ENCODE measurements around the gene PIF1. TPM values are rescaled to one million over a fixed set of nuclear protein-coding genes. Genes with fewer than 3 reads are reported as not detected.

PIF1 gene
- polyA plus RNA-seq, 3 donors = 0.13 to 0.43 TPM; not detected in 1

DNA sequence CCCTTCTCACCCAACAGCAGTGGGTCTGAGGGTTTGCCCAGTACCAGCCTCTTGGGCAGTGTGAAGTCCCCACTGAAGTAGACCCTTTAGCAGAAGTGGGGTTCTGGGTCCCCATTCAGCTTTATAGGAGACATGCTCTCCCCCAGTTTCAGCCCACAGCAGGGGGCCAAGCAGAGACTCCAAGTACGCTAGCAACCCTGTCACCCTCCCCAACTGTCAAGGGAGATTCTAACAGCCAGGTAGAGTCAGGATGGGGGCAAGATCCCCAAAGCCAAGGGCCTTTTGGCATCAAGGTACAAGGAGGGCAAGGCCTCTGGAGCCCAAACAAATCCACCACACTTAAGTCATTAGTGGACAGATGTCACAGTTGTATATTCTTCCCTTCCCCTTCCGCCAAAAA lies 51.8 kb downstream of the PIF1 start:
- peaks cover 2 to 14% of the 10 kb centered on the region in 2 donors for H3K4me1 ChIP-seq (ENCODE audit: control insufficient read depth in 1 of 2, insufficient read depth in 2 of 2, low read length in 2 of 2)
- peaks cover 40 to 60% of the 10 kb centered on the region in 2 donors for H3K27me3 ChIP-seq (ENCODE audit: control insufficient read depth in 2 of 2, insufficient read depth in 2 of 2, low read length in 2 of 2)
- no peaks in the 10 kb centered on the region for H4K20me1 ChIP-seq (ENCODE audit: insufficient read depth, low read length)
- Mint-ChIP-seq H3K9me3 (peaks cover 0 to 13% (median 5%) of the 10 kb centered on the region in 7 donors), H3K4me1 (peaks cover 5% of the 10 kb centered on the region), H3K27ac (no peak overlapping the region), H3K36me3 (peaks cover 4 to 6% of the 10 kb centered on the region in 2 donors), H3K27me3 (ENCODE audit: low read depth in 3 of 3) (peaks cover 58 to 74% (median 71%) of the 10 kb centered on the region in 3 donors), H3K4me3 (peak overlapping the region in 1 of 2 donors; percentile 59)
- TF ChIP-seq, protein P1, sequence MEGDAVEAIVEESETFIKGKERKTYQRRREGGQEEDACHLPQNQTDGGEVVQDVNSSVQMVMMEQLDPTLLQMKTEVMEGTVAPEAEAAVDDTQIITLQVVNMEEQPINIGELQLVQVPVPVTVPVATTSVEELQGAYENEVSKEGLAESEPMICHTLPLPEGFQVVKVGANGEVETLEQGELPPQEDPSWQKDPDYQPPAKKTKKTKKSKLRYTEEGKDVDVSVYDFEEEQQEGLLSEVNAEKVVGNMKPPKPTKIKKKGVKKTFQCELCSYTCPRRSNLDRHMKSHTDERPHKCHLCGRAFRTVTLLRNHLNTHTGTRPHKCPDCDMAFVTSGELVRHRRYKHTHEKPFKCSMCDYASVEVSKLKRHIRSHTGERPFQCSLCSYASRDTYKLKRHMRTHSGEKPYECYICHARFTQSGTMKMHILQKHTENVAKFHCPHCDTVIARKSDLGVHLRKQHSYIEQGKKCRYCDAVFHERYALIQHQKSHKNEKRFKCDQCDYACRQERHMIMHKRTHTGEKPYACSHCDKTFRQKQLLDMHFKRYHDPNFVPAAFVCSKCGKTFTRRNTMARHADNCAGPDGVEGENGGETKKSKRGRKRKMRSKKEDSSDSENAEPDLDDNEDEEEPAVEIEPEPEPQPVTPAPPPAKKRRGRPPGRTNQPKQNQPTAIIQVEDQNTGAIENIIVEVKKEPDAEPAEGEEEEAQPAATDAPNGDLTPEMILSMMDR (IDR thresholded peaks at IDR 0.05) = no peak
- no peak for DNase-seq
- H3K36me3 ChIP-seq (replicated peaks in 1 of 2; ENCODE audit: control insufficient read depth in 1 of 2, insufficient read depth in 2 of 2, low read length in 2 of 2) = no peaks in the 10 kb centered on the region
- H3K4me3 ChIP-seq (replicated peaks in 1 of 3; ENCODE audit: low read depth in 2 of 3, low read length in 3 of 3) = no peak overlapping the region
- no peak overlapping the region for H3K9ac ChIP-seq (ENCODE audit: insufficient read depth, low read length, poor library complexity, severe bottlenecking)
- H3K9me3 ChIP-seq (replicated peaks in 1 of 2; ENCODE audit: control insufficient read depth in 1 of 2, insufficient read depth in 1 of 2, low read length in 2 of 2) = peaks cover 5 to 24% of the 10 kb centered on the region in 2 donors
- no peaks in the 10 kb centered on the region for H3K79me2 ChIP-seq (ENCODE audit: insufficient read depth, low read length)
- no peak overlapping the region for H3K4me2 ChIP-seq (replicated peaks; ENCODE audit: extremely low read depth, low read length, poor library complexity, severe bottlenecking)
- intact Hi-C loops (cut with micrococcal nuclease) = no loop called here
- no CpG with 5 or more reads among the region's 2 CpGs for WGBS (ENCODE audit: insufficient coverage)
- H3K27ac ChIP-seq (ENCODE audit: low read depth in 1 of 2, low read length in 2 of 2) = no peak overlapping the region
- no peak overlapping the region for H2AFZ ChIP-seq (ENCODE audit: insufficient read depth, low read depth, low read length, poor library complexity, severe bottlenecking)

DNA sequence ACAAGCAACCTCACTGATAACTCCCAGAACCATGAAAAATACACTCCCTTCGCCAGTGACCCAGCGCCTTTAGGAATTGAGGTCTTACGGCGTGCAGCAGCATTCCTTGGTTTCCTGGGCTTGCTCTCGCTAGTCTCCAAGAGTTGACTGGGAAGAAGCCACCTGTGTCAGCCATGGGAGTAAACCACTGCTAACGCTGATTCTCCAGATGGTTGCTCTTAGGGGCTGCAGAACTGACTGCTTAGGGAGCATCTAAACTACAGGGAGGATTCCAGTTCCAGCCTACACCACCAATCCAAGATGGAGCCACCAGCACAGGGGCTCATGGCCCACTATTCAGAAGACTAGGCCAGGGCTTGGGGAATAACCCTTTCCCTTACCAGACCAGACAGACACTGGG lies 52.5 kb downstream of the PIF1 start:
- Histone ChIP-seq H3K4me1 (ENCODE audit: control insufficient read depth in 1 of 2, insufficient read depth in 2 of 2, low read length in 2 of 2) (peaks cover 2 to 14% of the 10 kb centered on the region in 2 donors), H3K9ac (ENCODE audit: insufficient read depth, low read length, poor library complexity, severe bottlenecking) (no peak overlapping the region), H3K27ac (ENCODE audit: low read depth in 1 of 2, low read length in 2 of 2) (no peak overlapping the region), H3K79me2 (ENCODE audit: insufficient read depth, low read length) (no peaks in the 10 kb centered on the region), H3K4me2 (replicated peaks; ENCODE audit: extremely low read depth, low read length, poor library complexity, severe bottlenecking) (no peak overlapping the region), H4K20me1 (ENCODE audit: insufficient read depth, low read length) (no peaks in the 10 kb centered on the region), H3K4me3 (replicated peaks in 1 of 3; ENCODE audit: low read depth in 2 of 3, low read length in 3 of 3) (no peak overlapping the region), H3K27me3 (ENCODE audit: control insufficient read depth in 2 of 2, insufficient read depth in 2 of 2, low read length in 2 of 2) (peaks cover 40 to 54% of the 10 kb centered on the region in 2 donors), H3K36me3 (replicated peaks in 1 of 2; ENCODE audit: control insufficient read depth in 1 of 2, insufficient read depth in 2 of 2, low read length in 2 of 2) (no peaks in the 10 kb centered on the region), H3K9me3 (replicated peaks in 1 of 2; ENCODE audit: control insufficient read depth in 1 of 2, insufficient read depth in 1 of 2, low read length in 2 of 2) (peaks cover 5 to 24% of the 10 kb centered on the region in 2 donors), H2AFZ (ENCODE audit: insufficient read depth, low read depth, low read length, poor library complexity, severe bottlenecking) (no peak overlapping the region)
- Mint-ChIP-seq H3K27me3 (ENCODE audit: low read depth in 3 of 3) (peaks cover 56 to 68% (median 64%) of the 10 kb centered on the region in 3 donors), H3K4me1 (peaks cover 5% of the 10 kb centered on the region), H3K9me3 (peaks cover 0 to 13% (median 5%) of the 10 kb centered on the region in 7 donors), H3K4me3 (peak overlapping the region in 1 of 2 donors; percentile 29), H3K36me3 (peaks cover 4 to 6% of the 10 kb centered on the region in 2 donors), H3K27ac (no peak overlapping the region)
- over 99% methylated on average over 6 of the region's 6 CpGs for WGBS (ENCODE audit: insufficient coverage)
- DNase-seq = no peak
- TF ChIP-seq, protein P1 (IDR thresholded peaks at IDR 0.05) = no peak
- intact Hi-C loops (cut with micrococcal nuclease) = no loop called here

Data from CD14-positive monocyte (primary cell).